Upper lobe of left lung (tissue), 6 donors: Measurements from ENCODE around the gene CCNK. TPM values are rescaled to one million over a fixed set of nuclear protein-coding genes. Genes with fewer than 3 reads are reported as not detected.

Experiments used
- ATAC-seq, 2 donors: fragments of 200-7000 bp; cut with Tn5 transposase; one replicate each; pipeline ENCODE4 v1.9.1; 2022; ENCODE audit warnings: mild to moderate bottlenecking in 2 of 2, moderate library complexity in 2 of 2; ENCODE audit not compliant: low FRiP score in 2 of 2
- DNase-seq, 2 donors: peaks; one replicate each; pipeline ENCODE4 v3.0.0-alpha.2; 2019 to 2020
- H3K27ac ChIP-seq, 4 donors: fragments of 200-600 bp; sonication (generic); one replicate each; pipeline ENCODE4 v1.5.1; 2016 to 2019
- H3K27me3 ChIP-seq, 4 donors: fragments of 200-600 bp; sonication (generic); one replicate each; pipeline ENCODE4 v1.5.1; 2017 to 2019
- H3K36me3 ChIP-seq, 4 donors: fragments of 200-600 bp; sonication (generic); one replicate each; pipeline ENCODE4 v1.5.1; 2016 to 2019
- H3K4me1 ChIP-seq, 4 donors: fragments of 200-600 bp; sonication (generic); one replicate each; pipeline ENCODE4 v1.5.1; 2018 to 2019
- H3K4me3 ChIP-seq, 4 donors: fragments of 200-600 bp; sonication (generic); one replicate each; pipeline ENCODE4 v1.5.1; 2017 to 2019; ENCODE audit warnings: mild to moderate bottlenecking in 2 of 4, moderate library complexity in 1 of 4
- H3K9me3 ChIP-seq, 4 donors: fragments of 200-600 bp; sonication (generic); one replicate each; pipeline ENCODE4 v1.5.1; 2018 to 2019
- CTCF ChIP-seq, 6 experiments: fragments of 450-650 bp in 4 of 6; fragments of 200-600 bp in 2 of 6; sonication (generic) in 2 of 6; IDR thresholded peaks; one replicate each; pipeline ENCODE4 v1.5.1; 2016 to 2019; ENCODE audit warnings: antibody characterized with exemption in 6 of 6
- EP300 ChIP-seq, 4 donors: sonication (generic); formaldehyde crosslinking; IDR thresholded peaks; one replicate each; pipeline ENCODE4 v1.5.1; 2017; ENCODE audit warnings: antibody characterized with exemption in 4 of 4, control low read depth in 2 of 4
- POLR2A ChIP-seq, 4 donors: fragments of 450-650 bp; IDR thresholded peaks; one replicate each; pipeline ENCODE4 v1.5.1; 2016 to 2017; ENCODE audit warnings: antibody characterized with exemption in 4 of 4, mild to moderate bottlenecking in 2 of 4
- POLR2AphosphoS5 ChIP-seq, 2 donors: sonication (generic); formaldehyde crosslinking; IDR thresholded peaks; one replicate each; pipeline ENCODE4 v1.5.1; 2017; ENCODE audit warnings: antibody characterized with exemption in 2 of 2
- WGBS, 2 donors: methylation state at CpG; one replicate each; pipeline ENCODE4 v1.1.5; 2017 to 2018; 5-methylcytosine and 5-hydroxymethylcytosine counted together
- total RNA-seq, 6 donors: library from RNA; depleted of rRNA in 4 of 6; stranded (reverse); fragments of >200 nt in 4 of 6; gene quantifications; one replicate each; pipeline versions ENCODE4 v1.1.0 to v1.2.1, GENCODE V29; 2016 to 2021
- donor health status: DM: no; HTN: no; CAD: no; lungs with moderate emphysema.
- donor health status: DM: no; HTN: yes; CAD: no; lungs with severe emphysema.

CCNK gene
- total RNA-seq, 6 donors from 2014 or later, result 29.8 to 51.1 (median 44.0) TPM

- Histone ChIP-seq H3K4me1 (peaks cover 7 to 28% (median 17%) of the 10 kb centered on the region in 4 donors), H3K27ac (no peak overlapping the region), H3K9me3 (no peaks in the 10 kb centered on the region), H3K36me3 (peaks cover 0 to 27% (median 20%) of the 10 kb centered on the region in 4 donors), H3K27me3 (no peaks in the 10 kb centered on the region), H3K4me3 (no peak overlapping the region)
- ATAC-seq (no peak), DNase-seq (no peak)
- 59 to 66% methylated on average over 4 of the region's 4 CpGs for WGBS, 2 donors
- TF ChIP-seq EP300 (IDR thresholded peaks at IDR 0.05) (no peak), POLR2AphosphoS5 (IDR thresholded peaks at IDR 0.05) (no peak), POLR2A (IDR thresholded peaks at IDR 0.05) (no peak), CTCF (IDR thresholded peaks at IDR 0.05) (no peak)
These were observed 13.1 kb upstream of the CCNK start for GRCh38 chr14:99468081-99468480.

- DNase-seq, result no peak
- ATAC-seq, result no peak
- WGBS, 2 donors, result 69 to 71% methylated on average over 8 of the region's 8 CpGs
- H3K36me3 ChIP-seq, result peaks cover 0 to 17% (median 15%) of the 10 kb centered on the region in 4 donors
- H3K27me3 ChIP-seq, result no peaks in the 10 kb centered on the region
- H3K4me3 ChIP-seq, result no peak overlapping the region
- peaks cover 7 to 34% (median 19%) of the 10 kb centered on the region in 4 donors for H3K4me1 ChIP-seq
- no peaks in the 10 kb centered on the region for H3K9me3 ChIP-seq
- no peak overlapping the region for H3K27ac ChIP-seq
- TF ChIP-seq POLR2AphosphoS5 (IDR thresholded peaks at IDR 0.05), result no peak
- TF ChIP-seq POLR2A (IDR thresholded peaks at IDR 0.05), result no peak
- no peak for TF ChIP-seq EP300 (IDR thresholded peaks at IDR 0.05)
- no peak for TF ChIP-seq CTCF (IDR thresholded peaks at IDR 0.05)
These were observed 12.2 kb upstream of the CCNK start for GRCh38 chr14:99468836-99469592.

- DNase-seq (no peak), ATAC-seq (no peak)
- WGBS, 2 donors, result 83 to 85% methylated on average over 7 of the region's 7 CpGs
- H3K27me3 ChIP-seq, result no peaks in the 10 kb centered on the region
- no peak overlapping the region for H3K4me3 ChIP-seq
- no peaks in the 10 kb centered on the region for H3K9me3 ChIP-seq
- TF ChIP-seq EP300 (IDR thresholded peaks at IDR 0.05) (no peak), POLR2A (IDR thresholded peaks at IDR 0.05) (no peak), CTCF (IDR thresholded peaks at IDR 0.05) (no peak), POLR2AphosphoS5 (IDR thresholded peaks at IDR 0.05) (no peak)
- H3K36me3 ChIP-seq, result no peaks in the 10 kb centered on the region
- no peak overlapping the region for H3K27ac ChIP-seq
- peaks cover 17 to 52% (median 23%) of the 10 kb centered on the region in 4 donors for H3K4me1 ChIP-seq
These were observed 9.5 kb upstream of the CCNK start for GRCh38 chr14:99471731-99472130.

- ATAC-seq, result no peak
- Histone ChIP-seq H3K27ac (no peak overlapping the region), H3K4me1 (peaks cover 11 to 44% (median 18%) of the 10 kb centered on the region in 4 donors), H3K36me3 (no peaks in the 10 kb centered on the region), H3K9me3 (no peaks in the 10 kb centered on the region), H3K27me3 (no peaks in the 10 kb centered on the region), H3K4me3 (no peak overlapping the region)
- 86 to 87% methylated on average over 4 of the region's 4 CpGs for WGBS, 2 donors
- no peak for DNase-seq
- TF ChIP-seq POLR2A (IDR thresholded peaks at IDR 0.05) (no peak), CTCF (IDR thresholded peaks at IDR 0.05) (no peak), POLR2AphosphoS5 (IDR thresholded peaks at IDR 0.05) (no peak), EP300 (IDR thresholded peaks at IDR 0.05) (no peak)
These were observed 8.3 kb upstream of the CCNK start for GRCh38 chr14:99472937-99473336.

- no peaks in the 10 kb centered on the region for H3K9me3 ChIP-seq
- 58 to 61% methylated on average over 3 of the region's 3 CpGs for WGBS, 2 donors
- H3K27me3 ChIP-seq, result no peaks in the 10 kb centered on the region
- peaks cover 14 to 43% (median 22%) of the 10 kb centered on the region in 4 donors for H3K4me1 ChIP-seq
- no peaks in the 10 kb centered on the region for H3K36me3 ChIP-seq
- ATAC-seq (no peak), DNase-seq (no peak)
- H3K27ac ChIP-seq, result no peak overlapping the region
- no peak overlapping the region for H3K4me3 ChIP-seq
- TF ChIP-seq EP300 (IDR thresholded peaks at IDR 0.05) (no peak), POLR2AphosphoS5 (IDR thresholded peaks at IDR 0.05) (no peak), POLR2A (IDR thresholded peaks at IDR 0.05) (no peak), CTCF (IDR thresholded peaks at IDR 0.05) (no peak)
These were observed 7.8 kb upstream of the CCNK start for GRCh38 chr14:99473458-99473857.
